SK-N-MC (cell line): ENCODE data around the gene POU2F3.

Experiments
- EZH2 ChIP-seq: fragments of 200-600 bp; sonication (generic); IDR thresholded peaks from one replicate; pipeline ENCODE4 v1.6.1; 2017; ENCODE audit warnings: antibody characterized with exemption
- POLR2AphosphoS5 ChIP-seq: IDR thresholded peaks from 2 replicates; pipeline ENCODE4 v1.6.1; 2012; ENCODE audit warnings: mild to moderate bottlenecking, low read depth, low read length, borderline replicate concordance

- no peak for TF ChIP-seq POLR2AphosphoS5
- TF ChIP-seq EZH2: no peak
Measured at GRCh38 chr11:120249279-120250262, 9.6 kb downstream of the POU2F3 start.
